Measurements from ENCODE around the gene ASB13. TPM values are rescaled to one million over a fixed set of nuclear protein-coding genes. Genes with fewer than 3 reads are reported as not detected.

The ASB13 gene
- polyA plus RNA-seq, 2 donors: 12.2 to 13.9 TPM

DNA sequence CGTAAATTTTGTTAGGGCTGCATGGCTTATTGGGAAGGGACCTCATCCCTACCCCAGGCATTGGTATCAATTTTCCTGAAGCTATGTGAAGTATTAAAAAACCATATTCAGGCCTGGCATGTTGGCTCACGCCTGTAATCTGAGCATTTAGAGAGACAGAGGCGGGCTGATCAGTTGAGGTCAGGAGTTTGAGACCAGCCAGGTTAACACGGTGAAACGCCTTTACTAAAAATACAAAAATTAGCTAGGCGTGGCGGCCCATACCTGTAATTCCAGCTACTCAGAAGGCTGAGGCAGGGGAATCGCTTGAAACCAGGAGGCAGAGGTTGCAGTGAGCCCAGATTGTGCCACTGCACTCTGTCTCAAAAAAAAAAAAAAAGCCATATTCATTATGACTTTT lies 25.4 kb upstream of the ASB13 start:
- H3K27ac ChIP-seq (ENCODE audit: low read depth in 2 of 2, low read length in 1 of 2): no peak overlapping the region
- WGBS, 2 donors: 61 to 68% methylated on average over 8 of the region's 8 CpGs
- no peaks in the 10 kb centered on the region for H3K36me3 ChIP-seq (ENCODE audit: control insufficient read depth in 2 of 2, insufficient read depth in 2 of 2, low read length in 1 of 2)
- H3K27me3 ChIP-seq (ENCODE audit: control insufficient read depth in 1 of 2, insufficient read depth in 2 of 2, low read length in 2 of 2): no peaks in the 10 kb centered on the region
- H3K9me3 ChIP-seq (ENCODE audit: control insufficient read depth in 2 of 2, insufficient read depth in 1 of 2, low read depth in 1 of 2, low read length in 1 of 2): no peaks in the 10 kb centered on the region
- peaks cover 0 to 5% of the 10 kb centered on the region in 2 donors for H3K4me1 ChIP-seq (ENCODE audit: control insufficient read depth in 2 of 2, insufficient read depth in 2 of 2, low read length in 1 of 2)
- H3K4me3 ChIP-seq (ENCODE audit: low read depth in 1 of 2, low read length in 2 of 2): no peak overlapping the region

DNA sequence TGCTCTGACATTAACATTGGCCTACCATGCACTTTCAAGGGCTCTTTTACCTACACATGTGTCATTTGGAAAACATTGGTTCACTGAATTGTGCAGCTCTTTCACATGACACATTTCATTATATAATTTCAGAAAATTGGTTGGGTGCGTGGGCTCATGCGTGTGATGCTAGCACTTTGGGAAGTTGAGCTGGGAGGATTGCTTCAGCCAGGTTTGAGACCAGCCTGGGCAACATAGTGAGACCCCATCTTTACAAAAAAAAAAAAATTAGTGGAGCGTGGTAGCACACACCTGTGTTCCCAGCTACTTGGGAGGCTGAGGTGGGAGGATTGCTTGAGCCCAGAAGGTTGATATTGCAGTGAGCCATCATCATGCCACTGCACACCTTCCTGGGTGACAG lies 22.2 kb upstream of the ASB13 start:
- Histone ChIP-seq H3K4me3 (ENCODE audit: low read depth in 1 of 2, low read length in 2 of 2) (no peak overlapping the region), H3K4me1 (ENCODE audit: control insufficient read depth in 2 of 2, insufficient read depth in 2 of 2, low read length in 1 of 2) (peaks cover 0 to 7% of the 10 kb centered on the region in 2 donors)
- WGBS, 2 donors: 98% methylated on average over 3 of the region's 3 CpGs

DNA sequence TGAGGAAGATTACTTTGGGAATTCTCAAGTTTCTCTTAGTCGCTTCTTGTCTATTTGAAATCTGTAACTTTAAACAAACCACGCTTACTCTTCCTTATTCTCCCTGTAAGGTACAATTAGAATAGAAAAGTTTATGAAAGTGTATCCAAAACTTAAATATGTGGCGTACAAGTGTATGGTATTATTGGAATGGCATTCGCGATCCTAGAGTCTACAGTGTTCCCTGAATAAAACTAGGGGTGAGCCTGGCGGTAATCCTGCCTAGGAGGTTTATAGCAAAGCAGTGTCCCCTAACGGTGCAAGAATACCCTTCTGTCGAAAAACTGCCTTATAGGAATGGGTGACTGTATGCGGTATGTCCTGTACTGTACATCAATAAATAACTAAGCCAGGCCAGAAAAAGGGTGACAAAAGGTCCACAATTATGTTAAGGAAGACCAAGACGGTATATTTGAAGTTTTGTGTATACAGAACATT lies 19.4 kb upstream of the ASB13 start:
- H3K9me3 ChIP-seq (ENCODE audit: control insufficient read depth in 2 of 2, insufficient read depth in 1 of 2, low read depth in 1 of 2, low read length in 1 of 2): no peaks in the 10 kb centered on the region
- H3K4me3 ChIP-seq (ENCODE audit: low read depth in 1 of 2, low read length in 2 of 2): peak overlapping the region; percentile 67 to 98
- no peaks in the 10 kb centered on the region for H3K27me3 ChIP-seq (ENCODE audit: control insufficient read depth in 1 of 2, insufficient read depth in 2 of 2, low read length in 2 of 2)
- peaks cover 0 to 3% of the 10 kb centered on the region in 2 donors for H3K4me1 ChIP-seq (ENCODE audit: control insufficient read depth in 2 of 2, insufficient read depth in 2 of 2, low read length in 1 of 2)
- WGBS, 2 donors: 3 to 4% methylated on average over 10 of the region's 10 CpGs
- H3K36me3 ChIP-seq (ENCODE audit: control insufficient read depth in 2 of 2, insufficient read depth in 2 of 2, low read length in 1 of 2): no peaks in the 10 kb centered on the region
- H3K27ac ChIP-seq (ENCODE audit: low read depth in 2 of 2, low read length in 1 of 2): peak overlapping the region; percentile 78 to 89

More for the DNA sequence above, 22.2 kb upstream of the ASB13 start:
- Histone ChIP-seq H3K27ac (ENCODE audit: low read depth in 2 of 2, low read length in 1 of 2) (no peak overlapping the region), H3K27me3 (ENCODE audit: control insufficient read depth in 1 of 2, insufficient read depth in 2 of 2, low read length in 2 of 2) (no peaks in the 10 kb centered on the region), H3K36me3 (ENCODE audit: control insufficient read depth in 2 of 2, insufficient read depth in 2 of 2, low read length in 1 of 2) (no peaks in the 10 kb centered on the region), H3K9me3 (ENCODE audit: control insufficient read depth in 2 of 2, insufficient read depth in 1 of 2, low read depth in 1 of 2, low read length in 1 of 2) (no peaks in the 10 kb centered on the region)

DNA sequence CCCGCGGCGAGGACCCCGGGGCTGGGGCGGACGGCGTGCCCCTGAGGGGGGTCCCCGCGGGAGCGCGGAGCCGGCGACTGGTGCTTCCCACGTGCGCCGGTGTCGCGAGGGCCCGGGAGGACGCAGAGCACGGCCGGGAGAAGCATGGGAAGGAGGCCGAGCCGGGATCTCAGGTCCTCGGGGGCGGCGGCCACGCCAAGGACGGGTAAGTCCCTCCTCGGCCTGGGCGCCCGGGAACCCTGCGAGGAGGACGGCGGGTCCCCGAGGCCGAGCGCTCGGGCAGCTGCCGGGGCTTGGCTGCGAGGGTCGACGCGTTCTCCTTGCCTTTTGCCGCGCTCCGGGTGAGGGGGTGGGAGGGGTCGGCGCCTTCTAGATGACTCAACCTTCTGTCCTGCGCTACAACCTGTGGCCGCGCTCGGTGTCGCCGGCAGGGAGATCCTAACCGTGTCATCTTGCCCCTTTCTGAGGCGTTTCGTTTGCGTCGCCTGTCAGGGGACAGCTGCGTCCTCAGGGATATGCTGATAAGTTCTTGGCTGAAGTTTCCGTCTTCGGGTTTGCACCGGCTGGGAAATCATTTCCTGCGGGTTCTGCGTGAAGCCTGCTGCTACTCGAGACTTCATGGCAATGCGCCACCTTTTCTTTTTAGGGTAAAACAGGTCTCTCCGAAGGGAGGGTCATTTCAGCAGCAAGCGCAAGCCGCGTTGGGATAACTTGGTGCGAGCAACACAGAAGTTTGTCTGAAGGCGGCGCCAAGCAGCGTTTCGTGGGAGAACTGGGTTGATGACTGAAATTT lies 18.8 kb upstream of the ASB13 start:
- Histone ChIP-seq H3K36me3 (ENCODE audit: control insufficient read depth in 2 of 2, insufficient read depth in 2 of 2, low read length in 1 of 2) (no peaks in the 10 kb centered on the region), H3K4me1 (ENCODE audit: control insufficient read depth in 2 of 2, insufficient read depth in 2 of 2, low read length in 1 of 2) (peaks cover 0 to 3% of the 10 kb centered on the region in 2 donors), H3K9me3 (ENCODE audit: control insufficient read depth in 2 of 2, insufficient read depth in 1 of 2, low read depth in 1 of 2, low read length in 1 of 2) (no peaks in the 10 kb centered on the region), H3K4me3 (ENCODE audit: low read depth in 1 of 2, low read length in 2 of 2) (peak overlapping the region; percentile 67 to 98), H3K27me3 (ENCODE audit: control insufficient read depth in 1 of 2, insufficient read depth in 2 of 2, low read length in 2 of 2) (no peaks in the 10 kb centered on the region), H3K27ac (ENCODE audit: low read depth in 2 of 2, low read length in 1 of 2) (peak overlapping the region; percentile 74 to 89)
- 0% methylated on average over 67 to 77 of the region's 77 CpGs for WGBS, 2 donors

DNA sequence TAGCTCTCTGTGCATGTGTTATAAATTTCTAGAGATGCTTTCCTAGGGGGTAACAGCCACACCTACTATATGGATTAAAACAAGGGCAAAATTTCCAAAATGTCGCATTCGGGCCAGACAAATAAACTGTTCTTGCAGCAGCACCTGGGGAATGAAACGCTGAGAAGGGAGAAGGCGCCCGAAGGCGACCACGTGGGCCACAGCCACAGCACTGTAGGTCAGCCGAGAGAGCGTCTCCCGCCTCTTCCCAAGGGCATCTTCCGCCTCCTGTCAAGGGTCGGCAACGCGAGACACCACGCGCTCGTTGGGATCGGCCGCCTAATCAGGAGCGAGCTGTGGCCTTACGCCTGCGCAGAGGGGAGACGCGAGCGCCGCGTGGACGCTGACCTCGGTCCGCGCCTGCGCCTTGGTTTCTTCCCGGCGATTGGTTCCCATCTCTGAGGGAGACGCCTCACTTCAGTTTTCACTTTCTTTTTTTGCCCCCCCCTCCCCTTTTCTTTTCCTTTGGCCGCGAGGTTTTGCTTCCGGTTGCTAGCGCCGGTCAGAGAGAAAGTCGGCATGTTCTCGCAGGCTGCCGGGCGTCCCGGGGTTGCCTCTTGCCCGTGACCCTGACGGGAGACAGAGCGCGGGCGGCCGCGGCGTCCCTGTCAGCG lies 18.0 kb upstream of the ASB13 start, which contains the start of gene TASOR2:
TSS of gene TASOR2 (plus strand) at position 521 of the 653 bp plus-strand sequence. CDS start 35,805 bp downstream, outside the sequence.
- H3K4me1 ChIP-seq (ENCODE audit: control insufficient read depth in 2 of 2, insufficient read depth in 2 of 2, low read length in 1 of 2): peaks cover 0 to 3% of the 10 kb centered on the region in 2 donors
- H3K27me3 ChIP-seq (ENCODE audit: control insufficient read depth in 1 of 2, insufficient read depth in 2 of 2, low read length in 2 of 2): no peaks in the 10 kb centered on the region
- peak within 1 kb of the TSS; percentile 74 to 89 for H3K27ac ChIP-seq (ENCODE audit: low read depth in 2 of 2, low read length in 1 of 2)
- 1% methylated on average over 47 to 54 of the region's 54 CpGs for WGBS, 2 donors
- no peaks in the 10 kb centered on the region for H3K9me3 ChIP-seq (ENCODE audit: control insufficient read depth in 2 of 2, insufficient read depth in 1 of 2, low read depth in 1 of 2, low read length in 1 of 2)
- H3K36me3 ChIP-seq (ENCODE audit: control insufficient read depth in 2 of 2, insufficient read depth in 2 of 2, low read length in 1 of 2): no peaks in the 10 kb centered on the region
- H3K4me3 ChIP-seq (ENCODE audit: low read depth in 1 of 2, low read length in 2 of 2): peak within 1 kb of the TSS; percentile 67 to 98

DNA sequence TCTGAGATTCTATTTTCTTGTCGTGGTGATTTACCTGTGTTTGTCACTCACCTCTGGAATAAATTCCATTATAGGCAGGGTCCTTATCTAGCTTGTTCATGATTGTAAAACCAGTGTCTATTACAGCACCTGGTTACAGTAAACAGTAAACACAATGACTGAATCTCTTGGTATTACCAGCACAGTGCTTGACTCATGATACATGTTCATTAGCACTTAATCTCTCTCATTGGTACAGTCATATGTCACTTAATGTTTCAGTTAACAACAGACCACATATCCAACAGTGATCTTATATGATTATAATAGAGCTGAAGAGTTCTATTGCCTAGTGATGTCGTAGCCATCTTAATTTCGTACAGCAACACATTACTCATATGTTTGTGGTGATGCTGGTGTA lies 16.7 kb upstream of the ASB13 start:
- H3K27ac ChIP-seq (ENCODE audit: low read depth in 2 of 2, low read length in 1 of 2): no peak overlapping the region
- peaks cover 0 to 3% of the 10 kb centered on the region in 2 donors for H3K4me1 ChIP-seq (ENCODE audit: control insufficient read depth in 2 of 2, insufficient read depth in 2 of 2, low read length in 1 of 2)
- no peaks in the 10 kb centered on the region for H3K36me3 ChIP-seq (ENCODE audit: control insufficient read depth in 2 of 2, insufficient read depth in 2 of 2, low read length in 1 of 2)
- no peaks in the 10 kb centered on the region for H3K27me3 ChIP-seq (ENCODE audit: control insufficient read depth in 1 of 2, insufficient read depth in 2 of 2, low read length in 2 of 2)
- 71 to 80% methylated on average over 3 of the region's 3 CpGs for WGBS, 2 donors
- H3K4me3 ChIP-seq (ENCODE audit: low read depth in 1 of 2, low read length in 2 of 2): no peak overlapping the region
- no peaks in the 10 kb centered on the region for H3K9me3 ChIP-seq (ENCODE audit: control insufficient read depth in 2 of 2, insufficient read depth in 1 of 2, low read depth in 1 of 2, low read length in 1 of 2)

DNA sequence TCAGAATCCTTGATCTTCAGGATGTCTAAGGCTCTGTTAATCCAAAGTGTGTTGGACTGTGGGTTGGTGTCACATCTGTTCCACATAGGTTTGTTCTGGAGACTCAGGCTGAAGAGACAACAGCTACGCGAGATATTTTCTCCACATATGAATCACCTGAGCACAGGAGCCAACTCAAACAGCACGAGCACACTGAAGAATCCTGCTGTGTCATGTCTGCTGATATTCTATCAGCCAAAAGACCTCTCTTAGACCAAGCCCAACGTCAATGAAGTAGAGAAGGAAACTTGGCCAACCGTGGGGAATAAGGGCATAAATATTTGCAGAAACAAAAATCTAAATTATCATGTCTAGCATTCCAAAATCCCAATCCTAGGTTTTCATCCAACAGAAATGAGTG lies 15.5 kb upstream of the ASB13 start:
- WGBS, 2 donors: 58 to 61% methylated on average over 5 of the region's 5 CpGs
- no peak overlapping the region for H3K27ac ChIP-seq (ENCODE audit: low read depth in 2 of 2, low read length in 1 of 2)
- peaks cover 0 to 3% of the 10 kb centered on the region in 2 donors for H3K4me1 ChIP-seq (ENCODE audit: control insufficient read depth in 2 of 2, insufficient read depth in 2 of 2, low read length in 1 of 2)
- no peaks in the 10 kb centered on the region for H3K9me3 ChIP-seq (ENCODE audit: control insufficient read depth in 2 of 2, insufficient read depth in 1 of 2, low read depth in 1 of 2, low read length in 1 of 2)
- no peaks in the 10 kb centered on the region for H3K27me3 ChIP-seq (ENCODE audit: control insufficient read depth in 1 of 2, insufficient read depth in 2 of 2, low read length in 2 of 2)
- H3K36me3 ChIP-seq (ENCODE audit: control insufficient read depth in 2 of 2, insufficient read depth in 2 of 2, low read length in 1 of 2): no peaks in the 10 kb centered on the region
- H3K4me3 ChIP-seq (ENCODE audit: low read depth in 1 of 2, low read length in 2 of 2): no peak overlapping the region

DNA sequence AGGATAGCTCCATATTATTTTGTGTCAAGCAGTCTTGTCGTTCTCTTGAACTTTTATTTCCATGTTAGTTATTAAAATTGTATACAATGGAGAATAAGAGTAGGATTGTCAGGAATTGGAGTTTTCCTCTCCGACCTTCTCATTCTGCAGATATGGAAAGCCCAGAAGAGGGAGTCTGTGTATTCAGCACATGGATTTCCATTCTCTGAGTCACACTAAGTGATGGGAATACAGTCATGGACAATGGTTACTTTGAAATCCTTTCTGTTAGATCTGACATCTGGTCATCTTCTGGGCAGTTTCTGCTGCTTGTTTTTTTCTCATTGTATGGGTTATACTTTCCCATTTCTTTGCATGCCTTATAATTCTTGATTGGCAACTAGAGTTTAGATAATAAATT lies 13.2 kb upstream of the ASB13 start:
- peaks cover 0 to 3% of the 10 kb centered on the region in 2 donors for H3K4me1 ChIP-seq (ENCODE audit: control insufficient read depth in 2 of 2, insufficient read depth in 2 of 2, low read length in 1 of 2)
- H3K36me3 ChIP-seq (ENCODE audit: control insufficient read depth in 2 of 2, insufficient read depth in 2 of 2, low read length in 1 of 2): no peaks in the 10 kb centered on the region
- no peaks in the 10 kb centered on the region for H3K9me3 ChIP-seq (ENCODE audit: control insufficient read depth in 2 of 2, insufficient read depth in 1 of 2, low read depth in 1 of 2, low read length in 1 of 2)
- no peak overlapping the region for H3K27ac ChIP-seq (ENCODE audit: low read depth in 2 of 2, low read length in 1 of 2)
- WGBS, 2 donors: 71 to 86% methylated on average over 2 of the region's 2 CpGs
- no peak overlapping the region for H3K4me3 ChIP-seq (ENCODE audit: low read depth in 1 of 2, low read length in 2 of 2)
- H3K27me3 ChIP-seq (ENCODE audit: control insufficient read depth in 1 of 2, insufficient read depth in 2 of 2, low read length in 2 of 2): no peaks in the 10 kb centered on the region

DNA sequence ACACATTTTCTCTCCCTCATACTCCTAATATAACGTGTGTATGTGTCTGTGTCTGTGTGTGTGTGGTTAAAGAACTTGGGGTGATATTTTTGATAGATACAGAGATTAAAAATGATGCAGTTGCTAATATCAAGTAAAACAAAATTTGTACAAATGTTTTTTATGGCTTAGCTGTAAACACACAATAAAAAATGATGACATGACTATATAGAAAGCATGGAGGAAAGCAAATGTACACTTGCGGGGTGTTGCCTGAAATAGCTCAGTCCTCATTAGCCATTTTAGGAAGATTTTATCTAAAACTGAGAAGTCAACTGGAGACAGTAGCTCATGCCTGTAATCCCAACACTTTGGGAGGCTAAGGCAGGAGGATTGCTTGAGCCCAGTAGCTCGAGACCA lies 12.6 kb upstream of the ASB13 start:
- Histone ChIP-seq H3K36me3 (ENCODE audit: control insufficient read depth in 2 of 2, insufficient read depth in 2 of 2, low read length in 1 of 2) (no peaks in the 10 kb centered on the region), H3K4me1 (ENCODE audit: control insufficient read depth in 2 of 2, insufficient read depth in 2 of 2, low read length in 1 of 2) (no peaks in the 10 kb centered on the region), H3K9me3 (ENCODE audit: control insufficient read depth in 2 of 2, insufficient read depth in 1 of 2, low read depth in 1 of 2, low read length in 1 of 2) (no peaks in the 10 kb centered on the region), H3K27me3 (ENCODE audit: control insufficient read depth in 1 of 2, insufficient read depth in 2 of 2, low read length in 2 of 2) (no peaks in the 10 kb centered on the region), H3K4me3 (ENCODE audit: low read depth in 1 of 2, low read length in 2 of 2) (no peak overlapping the region), H3K27ac (ENCODE audit: low read depth in 2 of 2, low read length in 1 of 2) (no peak overlapping the region)
- WGBS, 2 donors: 85 to 88% methylated on average over 3 of the region's 3 CpGs

All from esophagus (tissue), 2 donors.